ENCODE results near the gene OR51B5. TPM values are rescaled to one million over a fixed set of nuclear protein-coding genes. Genes with fewer than 3 reads are reported as not detected.

Gene OR51B5
- total RNA-seq, 1 donor from 2014 or later, result not detected

DNA sequence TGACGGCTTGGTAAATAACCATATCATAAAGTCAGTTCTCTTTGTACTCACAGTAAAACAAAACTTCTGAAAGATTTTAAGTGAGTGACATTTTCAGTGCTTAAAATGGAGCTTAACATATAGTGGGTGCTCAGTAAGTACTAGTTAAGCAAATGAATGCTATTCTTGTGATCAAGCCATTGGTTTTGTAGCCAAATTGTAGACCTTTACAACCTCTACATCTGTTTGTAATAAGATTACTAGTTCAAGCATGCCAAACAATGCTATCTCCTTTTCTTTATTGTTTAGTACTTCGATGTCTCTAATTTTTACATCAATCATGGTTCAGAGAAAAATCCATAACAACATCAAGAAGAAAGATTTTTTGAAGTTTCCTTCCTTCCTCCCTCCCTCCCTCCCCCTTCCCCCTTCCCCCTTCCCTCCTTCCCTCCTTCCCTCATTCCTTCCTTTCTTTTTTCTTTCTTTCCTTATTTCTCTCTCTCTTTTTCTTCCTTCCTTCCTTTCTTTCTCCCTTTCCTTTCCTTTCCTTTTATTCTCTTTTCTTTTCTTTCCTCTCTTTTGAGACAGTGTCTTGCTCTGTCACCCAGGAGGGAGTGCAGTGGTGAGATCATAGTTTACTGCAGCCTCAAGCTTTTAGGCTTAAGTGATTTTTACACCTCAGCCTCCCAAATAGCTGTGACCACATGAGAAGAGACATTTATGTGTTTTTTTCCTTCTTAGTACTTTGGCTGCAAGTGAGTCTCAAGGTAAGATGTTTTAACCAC lies 35.9 kb downstream of the OR51B5 start:
- H3K9me3 Mint-ChIP-seq (ENCODE audit: unreplicated experiment), result no peaks in the 10 kb centered on the region

DNA sequence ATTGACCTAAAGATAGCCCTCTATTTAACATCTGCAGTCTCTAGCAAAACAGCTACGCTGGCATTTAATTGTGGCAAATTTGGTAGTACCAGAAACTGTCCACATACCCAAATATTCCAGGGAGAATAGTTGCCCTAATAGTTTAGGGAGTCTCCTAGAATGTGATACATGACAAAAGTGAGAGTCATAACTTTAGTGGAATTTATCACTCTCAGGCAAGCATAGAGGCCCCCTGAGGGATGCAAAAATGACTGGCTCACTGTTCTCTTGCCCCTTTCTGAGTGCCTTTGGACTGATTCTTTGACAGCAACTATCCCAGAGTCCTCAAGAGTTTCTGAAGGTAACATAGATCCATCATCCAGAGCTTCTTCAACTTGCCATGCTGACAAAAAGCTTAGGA lies 39.3 kb downstream of the OR51B5 start:
- no peak overlapping the region for H2AFZ ChIP-seq (ENCODE audit: low read depth, low read length)
- Mint-ChIP-seq H3K4me1 (ENCODE audit: low read depth, unreplicated experiment) (peaks cover 4% of the 10 kb centered on the region), H3K9me3 (ENCODE audit: unreplicated experiment) (no peaks in the 10 kb centered on the region)

More for the DNA sequence above, 35.9 kb downstream of the OR51B5 start:
- no peaks in the 10 kb centered on the region for H3K79me2 ChIP-seq (ENCODE audit: insufficient read depth, low read length)
- no peaks in the 10 kb centered on the region for H3K36me3 ChIP-seq (ENCODE audit: insufficient read depth, low read length)
- no peaks in the 10 kb centered on the region for H3K27me3 ChIP-seq (ENCODE audit: insufficient read depth, low read length)
- H3K4me1 ChIP-seq (ENCODE audit: insufficient read depth, low read length), result no peaks in the 10 kb centered on the region
- no peak overlapping the region for H3K4me3 Mint-ChIP-seq (ENCODE audit: unreplicated experiment)
- no peaks in the 10 kb centered on the region for H4K20me1 ChIP-seq (ENCODE audit: insufficient read depth, low read length)
- DNase-seq (ENCODE audit: low read depth) (no peak), FAIRE-seq (no peak)
- H3K36me3 Mint-ChIP-seq (ENCODE audit: low read depth, unreplicated experiment), result no peaks in the 10 kb centered on the region
- H3K9ac ChIP-seq (ENCODE audit: low read length), result no peak overlapping the region
- peak overlapping the region; percentile 55 for H3K27ac Mint-ChIP-seq (ENCODE audit: unreplicated experiment)
- H3K27ac ChIP-seq (ENCODE audit: low read depth, low read length), result no peak overlapping the region
- H3K4me1 Mint-ChIP-seq (ENCODE audit: low read depth, unreplicated experiment), result peaks cover 4% of the 10 kb centered on the region
- TF ChIP-seq, protein P1, sequence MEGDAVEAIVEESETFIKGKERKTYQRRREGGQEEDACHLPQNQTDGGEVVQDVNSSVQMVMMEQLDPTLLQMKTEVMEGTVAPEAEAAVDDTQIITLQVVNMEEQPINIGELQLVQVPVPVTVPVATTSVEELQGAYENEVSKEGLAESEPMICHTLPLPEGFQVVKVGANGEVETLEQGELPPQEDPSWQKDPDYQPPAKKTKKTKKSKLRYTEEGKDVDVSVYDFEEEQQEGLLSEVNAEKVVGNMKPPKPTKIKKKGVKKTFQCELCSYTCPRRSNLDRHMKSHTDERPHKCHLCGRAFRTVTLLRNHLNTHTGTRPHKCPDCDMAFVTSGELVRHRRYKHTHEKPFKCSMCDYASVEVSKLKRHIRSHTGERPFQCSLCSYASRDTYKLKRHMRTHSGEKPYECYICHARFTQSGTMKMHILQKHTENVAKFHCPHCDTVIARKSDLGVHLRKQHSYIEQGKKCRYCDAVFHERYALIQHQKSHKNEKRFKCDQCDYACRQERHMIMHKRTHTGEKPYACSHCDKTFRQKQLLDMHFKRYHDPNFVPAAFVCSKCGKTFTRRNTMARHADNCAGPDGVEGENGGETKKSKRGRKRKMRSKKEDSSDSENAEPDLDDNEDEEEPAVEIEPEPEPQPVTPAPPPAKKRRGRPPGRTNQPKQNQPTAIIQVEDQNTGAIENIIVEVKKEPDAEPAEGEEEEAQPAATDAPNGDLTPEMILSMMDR (IDR thresholded peaks at IDR 0.05; ENCODE audit: insufficient read depth, low read depth, low read length), result no peak
- TF ChIP-seq EZH2 (IDR thresholded peaks at IDR 0.05; ENCODE audit: insufficient read depth, low read length), result no peak
- H2AFZ ChIP-seq (ENCODE audit: low read depth, low read length), result no peak overlapping the region
- no peak overlapping the region for H3K4me2 ChIP-seq (ENCODE audit: low read length)
- H3K27me3 Mint-ChIP-seq (ENCODE audit: low read depth, unreplicated experiment), result no peaks in the 10 kb centered on the region
- H3K9me3 ChIP-seq (ENCODE audit: insufficient read depth, low read depth, low read length), result no peaks in the 10 kb centered on the region
- H3K4me3 ChIP-seq (ENCODE audit: insufficient read depth, low read depth, low read length), result no peak overlapping the region

More for the DNA sequence above, 39.3 kb downstream of the OR51B5 start:
- Histone ChIP-seq H3K9me3 (ENCODE audit: insufficient read depth, low read depth, low read length) (no peaks in the 10 kb centered on the region), H3K27me3 (ENCODE audit: insufficient read depth, low read length) (no peaks in the 10 kb centered on the region), H3K79me2 (ENCODE audit: insufficient read depth, low read length) (no peaks in the 10 kb centered on the region), H3K4me2 (ENCODE audit: low read length) (no peak overlapping the region), H3K4me1 (ENCODE audit: insufficient read depth, low read length) (no peaks in the 10 kb centered on the region), H3K27ac (ENCODE audit: low read depth, low read length) (no peak overlapping the region), H3K9ac (ENCODE audit: low read length) (no peak overlapping the region), H3K4me3 (ENCODE audit: insufficient read depth, low read depth, low read length) (no peak overlapping the region), H4K20me1 (ENCODE audit: insufficient read depth, low read length) (no peaks in the 10 kb centered on the region), H3K36me3 (ENCODE audit: insufficient read depth, low read length) (no peaks in the 10 kb centered on the region)
- Mint-ChIP-seq H3K4me3 (ENCODE audit: unreplicated experiment) (no peak overlapping the region), H3K27me3 (ENCODE audit: low read depth, unreplicated experiment) (no peaks in the 10 kb centered on the region), H3K36me3 (ENCODE audit: low read depth, unreplicated experiment) (no peaks in the 10 kb centered on the region), H3K27ac (ENCODE audit: unreplicated experiment) (no peak overlapping the region)
- DNase-seq (ENCODE audit: low read depth) (no peak), FAIRE-seq (peak; percentile 62)
- TF ChIP-seq, protein P1 (IDR thresholded peaks at IDR 0.05; ENCODE audit: insufficient read depth, low read depth, low read length), result no peak
- TF ChIP-seq EZH2 (IDR thresholded peaks at IDR 0.05; ENCODE audit: insufficient read depth, low read length), result no peak

Data from astrocyte (in vitro differentiated cells and primary cell).